ENCODE measurements around the gene KCTD14. TPM values are rescaled to one million over a fixed set of nuclear protein-coding genes. Genes with fewer than 3 reads are reported as not detected.
"Not testable (repeated sequence)": the region's sequence is repeated elsewhere in the genome, so short reads cannot be mapped to it uniquely, and the experiment has no call there.

KCTD14 gene
- polyA plus RNA-seq, 2 of the 4 experiments (the other 2 are of a cell fraction) = 2.7 to 3.2 TPM

DNA sequence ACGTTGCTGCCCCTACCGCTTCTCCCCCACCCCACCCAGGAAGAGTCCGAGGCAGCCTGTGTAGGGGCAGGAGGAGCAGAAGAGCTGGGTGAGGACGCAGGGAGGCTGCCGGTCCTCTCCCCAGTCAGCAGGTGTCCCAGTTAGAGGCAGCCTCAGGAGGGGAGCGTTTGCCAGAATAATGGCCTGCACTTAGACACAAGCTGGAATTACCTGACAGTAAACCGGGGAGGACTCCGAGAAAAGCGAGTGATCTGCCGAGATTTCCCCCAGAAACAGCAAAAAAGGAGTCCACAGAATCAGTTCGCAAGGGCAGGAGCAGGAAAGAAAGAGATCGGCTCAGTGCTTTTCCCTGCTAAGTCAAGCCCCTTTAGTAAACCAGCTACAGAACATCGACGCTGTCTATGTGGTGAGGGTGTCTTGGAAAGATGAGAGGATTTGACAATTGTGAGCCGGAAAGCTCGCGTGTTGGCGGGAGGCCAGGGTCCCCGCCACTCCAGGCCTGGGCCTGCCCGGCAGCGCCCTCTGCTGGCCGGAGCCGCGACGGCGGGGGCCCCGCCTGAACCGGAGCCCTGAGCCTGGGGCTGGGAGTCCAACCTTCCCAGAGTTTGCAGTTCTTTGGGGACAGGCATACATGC is 22.9 kb upstream of the KCTD14 start (continued):
- TF ChIP-seq, protein P1, sequence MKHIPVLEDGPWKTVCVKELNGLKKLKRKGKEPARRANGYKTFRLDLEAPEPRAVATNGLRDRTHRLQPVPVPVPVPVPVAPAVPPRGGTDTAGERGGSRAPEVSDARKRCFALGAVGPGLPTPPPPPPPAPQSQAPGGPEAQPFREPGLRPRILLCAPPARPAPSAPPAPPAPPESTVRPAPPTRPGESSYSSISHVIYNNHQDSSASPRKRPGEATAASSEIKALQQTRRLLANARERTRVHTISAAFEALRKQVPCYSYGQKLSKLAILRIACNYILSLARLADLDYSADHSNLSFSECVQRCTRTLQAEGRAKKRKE (CRISPR knock-in tag; IDR thresholded peaks at IDR 0.05; ENCODE audit: low read depth) = no peak
- no peak for TF ChIP-seq HEYL (CRISPR knock-in tag; IDR thresholded peaks at IDR 0.05)

DNA sequence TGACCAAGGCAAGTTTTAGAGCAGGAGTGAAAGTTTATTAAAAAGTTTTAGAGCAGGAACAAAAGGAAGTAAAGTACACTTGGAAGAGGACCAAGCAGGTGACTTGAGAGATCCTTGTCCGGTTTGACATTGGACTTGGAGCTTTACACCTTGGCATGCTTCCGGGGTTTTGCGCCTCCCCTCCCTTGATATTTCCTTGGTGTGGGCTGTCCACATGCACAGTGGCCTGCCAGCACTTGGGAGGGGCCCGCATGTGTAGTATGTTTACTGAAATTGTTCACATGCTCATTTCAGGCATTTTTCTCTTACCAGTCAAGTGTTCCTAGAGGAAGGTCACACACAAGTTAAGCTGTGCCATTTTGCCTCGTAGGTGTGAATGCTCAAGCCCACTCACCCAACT is 21.6 kb upstream of the KCTD14 start:
- H3K4me1 ChIP-seq = peaks cover 20% of the 10 kb centered on the region
- ATAC-seq (no peak), DNase-seq (ENCODE audit: low read depth in 1 of 2, low spot score in 1 of 2) (no peak), FAIRE-seq (no peak)
- TF ChIP-seq RARB (CRISPR knock-in tag; IDR thresholded peaks at IDR 0.05) (no peak), KDM1A (IDR thresholded peaks at IDR 0.05; ENCODE audit: low read depth) (no peak), EHF (CRISPR knock-in tag; IDR thresholded peaks at IDR 0.05) (no peak), HEYL (CRISPR knock-in tag; IDR thresholded peaks at IDR 0.05) (no peak), NPAS2 (CRISPR knock-in tag; IDR thresholded peaks at IDR 0.05; ENCODE audit: borderline replicate concordance) (no peak), HOXB5 (CRISPR knock-in tag; IDR thresholded peaks at IDR 0.05) (no peak), MAFK (IDR thresholded peaks at IDR 0.05; ENCODE audit: partially characterized antibody) (no peak), RFX5 (IDR thresholded peaks at IDR 0.05) (no peak), NR3C1 (IDR thresholded peaks at IDR 0.05) (no peak), GATA3 (IDR thresholded peaks at IDR 0.05; ENCODE audit: borderline replicate concordance) (no peak), MYC (IDR thresholded peaks at IDR 0.05; ENCODE audit: borderline replicate concordance, low read length) (no peak), ZFP36 (IDR thresholded peaks at IDR 0.05; ENCODE audit: borderline replicate concordance, partially characterized antibody) (no peak)
- TF ChIP-seq, protein P2, sequence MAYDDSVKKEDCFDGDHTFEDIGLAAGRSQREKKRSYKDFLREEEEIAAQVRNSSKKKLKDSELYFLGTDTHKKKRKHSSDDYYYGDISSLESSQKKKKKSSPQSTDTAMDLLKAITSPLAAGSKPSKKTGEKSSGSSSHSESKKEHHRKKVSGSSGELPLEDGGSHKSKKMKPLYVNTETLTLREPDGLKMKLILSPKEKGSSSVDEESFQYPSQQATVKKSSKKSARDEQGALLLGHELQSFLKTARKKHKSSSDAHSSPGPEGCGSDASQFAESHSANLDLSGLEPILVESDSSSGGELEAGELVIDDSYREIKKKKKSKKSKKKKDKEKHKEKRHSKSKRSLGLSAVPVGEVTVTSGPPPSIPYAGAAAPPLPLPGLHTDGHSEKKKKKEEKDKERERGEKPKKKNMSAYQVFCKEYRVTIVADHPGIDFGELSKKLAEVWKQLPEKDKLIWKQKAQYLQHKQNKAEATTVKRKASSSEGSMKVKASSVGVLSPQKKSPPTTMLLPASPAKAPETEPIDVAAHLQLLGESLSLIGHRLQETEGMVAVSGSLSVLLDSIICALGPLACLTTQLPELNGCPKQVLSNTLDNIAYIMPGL (CRISPR knock-in tag; IDR thresholded peaks at IDR 0.05; ENCODE audit: borderline replicate concordance) = no peak
- TF ChIP-seq, protein P3, sequence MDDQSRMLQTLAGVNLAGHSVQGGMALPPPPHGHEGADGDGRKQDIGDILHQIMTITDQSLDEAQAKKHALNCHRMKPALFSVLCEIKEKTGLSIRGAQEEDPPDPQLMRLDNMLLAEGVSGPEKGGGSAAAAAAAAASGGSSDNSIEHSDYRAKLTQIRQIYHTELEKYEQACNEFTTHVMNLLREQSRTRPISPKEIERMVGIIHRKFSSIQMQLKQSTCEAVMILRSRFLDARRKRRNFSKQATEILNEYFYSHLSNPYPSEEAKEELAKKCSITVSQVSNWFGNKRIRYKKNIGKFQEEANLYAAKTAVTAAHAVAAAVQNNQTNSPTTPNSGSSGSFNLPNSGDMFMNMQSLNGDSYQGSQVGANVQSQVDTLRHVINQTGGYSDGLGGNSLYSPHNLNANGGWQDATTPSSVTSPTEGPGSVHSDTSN (IDR thresholded peaks at IDR 0.05) = no peak
- TF ChIP-seq, protein P4, sequence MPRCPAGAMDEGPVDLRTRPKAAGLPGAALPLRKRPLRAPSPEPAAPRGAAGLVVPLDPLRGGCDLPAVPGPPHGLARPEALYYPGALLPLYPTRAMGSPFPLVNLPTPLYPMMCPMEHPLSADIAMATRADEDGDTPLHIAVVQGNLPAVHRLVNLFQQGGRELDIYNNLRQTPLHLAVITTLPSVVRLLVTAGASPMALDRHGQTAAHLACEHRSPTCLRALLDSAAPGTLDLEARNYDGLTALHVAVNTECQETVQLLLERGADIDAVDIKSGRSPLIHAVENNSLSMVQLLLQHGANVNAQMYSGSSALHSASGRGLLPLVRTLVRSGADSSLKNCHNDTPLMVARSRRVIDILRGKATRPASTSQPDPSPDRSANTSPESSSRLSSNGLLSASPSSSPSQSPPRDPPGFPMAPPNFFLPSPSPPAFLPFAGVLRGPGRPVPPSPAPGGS (IDR thresholded peaks at IDR 0.05) = no peak
- H3K4me3 ChIP-seq = no peak overlapping the region
- 68% methylated on average over 5 of the region's 5 CpGs for WGBS (ENCODE audit: missing lambda C conversion rate)
- H3K27ac ChIP-seq = no peak overlapping the region
- H3K4me2 ChIP-seq = no peak overlapping the region
- H3K9me3 ChIP-seq = no peaks in the 10 kb centered on the region
- CTCF ChIA-PET = interaction anchor here (0.5 to 5.9 kb wide), 11 partner anchors 8 to 519 kb away, joined by 3 to 59 read pairs (median 19); partner anchors contain the start of gene THRSP
- POLR2A ChIA-PET = no interaction called here

DNA sequence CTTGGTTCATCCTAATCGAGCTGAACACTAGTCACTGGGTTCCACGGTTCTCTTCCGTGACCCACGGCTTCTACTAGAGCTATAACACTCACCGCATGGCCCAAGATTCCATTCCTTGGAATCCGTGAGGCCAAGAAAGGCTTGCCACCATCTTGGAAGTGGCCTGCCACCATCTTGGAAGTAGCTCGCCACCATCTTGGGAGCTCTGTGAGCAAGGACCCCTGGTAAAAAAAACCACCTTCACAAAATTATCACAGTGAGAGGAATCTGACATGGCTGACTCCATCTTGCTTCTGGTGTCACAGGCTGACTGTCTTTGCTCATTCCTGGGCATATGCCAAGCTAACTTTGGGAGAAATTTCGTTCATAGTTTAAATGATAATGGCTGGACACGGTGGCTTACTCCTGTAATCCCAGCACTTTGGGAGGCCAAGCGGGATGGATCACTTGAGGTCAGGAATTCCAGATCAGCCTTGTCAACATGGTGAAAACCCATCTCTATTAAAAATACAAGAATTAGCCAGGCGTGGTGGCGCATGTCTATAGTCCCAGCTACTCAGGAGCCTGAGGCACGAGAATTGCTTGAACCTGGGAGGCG is 18.9 kb upstream of the KCTD14 start:
- no peaks in the 10 kb centered on the region for H3K9me3 ChIP-seq
- WGBS (ENCODE audit: missing lambda C conversion rate) = 95% methylated on average over 14 of the region's 14 CpGs
- no peak for DNase-seq (ENCODE audit: low read depth in 1 of 2, low spot score in 1 of 2)
- TF ChIP-seq, protein P5, sequence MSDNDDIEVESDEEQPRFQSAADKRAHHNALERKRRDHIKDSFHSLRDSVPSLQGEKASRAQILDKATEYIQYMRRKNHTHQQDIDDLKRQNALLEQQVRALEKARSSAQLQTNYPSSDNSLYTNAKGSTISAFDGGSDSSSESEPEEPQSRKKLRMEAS (IDR thresholded peaks at IDR 0.05) = no peak
- TF ChIP-seq RAD21 (conservative IDR thresholded peaks at IDR 0.05 in 1 of 2, IDR thresholded peaks at IDR 0.05 in 1 of 2) = no peak
- TF ChIP-seq, protein P1 (CRISPR knock-in tag; IDR thresholded peaks at IDR 0.05; ENCODE audit: low read depth) = no peak
- TF ChIP-seq KDM5A (IDR thresholded peaks at IDR 0.05) = no peak
- TF ChIP-seq, protein P6, sequence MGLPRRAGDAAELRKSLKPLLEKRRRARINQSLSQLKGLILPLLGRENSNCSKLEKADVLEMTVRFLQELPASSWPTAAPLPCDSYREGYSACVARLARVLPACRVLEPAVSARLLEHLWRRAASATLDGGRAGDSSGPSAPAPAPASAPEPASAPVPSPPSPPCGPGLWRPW (IDR thresholded peaks at IDR 0.05) = no peak
- no peak for TF ChIP-seq CBX8 (IDR thresholded peaks at IDR 0.05)
- FAIRE-seq = no peak
- CTCF ChIA-PET = interaction anchor here (5.9 kb wide), 1 partner anchor 43 kb away, joined by 47 read pairs; no protein-coding TSS in a partner anchor
- no peak overlapping the region for H3K4me3 ChIP-seq
- H3K4me1 ChIP-seq = peaks cover 36% of the 10 kb centered on the region
- H3K27ac ChIP-seq = no peak overlapping the region
- POLR2A ChIA-PET = no interaction called here
- no peak for ATAC-seq
- H3K4me2 ChIP-seq = no peak overlapping the region

DNA sequence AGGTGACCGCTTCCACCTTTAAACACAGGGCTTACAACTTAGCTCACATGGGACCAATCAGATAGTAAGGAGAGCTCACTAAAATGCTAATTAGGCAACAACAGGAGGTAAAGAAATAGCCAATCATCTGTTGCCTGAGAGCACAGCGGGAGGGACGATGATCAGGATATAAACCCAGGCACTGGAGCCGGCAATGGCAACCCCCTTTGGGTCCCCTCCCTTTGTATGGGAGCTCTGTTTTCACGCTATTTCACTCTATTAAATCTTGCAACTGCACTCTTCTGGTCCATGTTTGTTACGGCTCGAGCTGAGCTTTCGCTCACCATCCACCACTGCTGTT is 18.3 kb upstream of the KCTD14 start:
- H3K4me2 ChIP-seq; DNase-seq (ENCODE audit: low read depth in 1 of 2, low spot score in 1 of 2); ATAC-seq; H3K4me3 ChIP-seq; H3K9me3 ChIP-seq; FAIRE-seq; CTCF ChIA-PET: not testable (repeated sequence)
- H3K4me1 ChIP-seq = peaks cover 42% of the 10 kb centered on the region
- WGBS (ENCODE audit: missing lambda C conversion rate) = 97% methylated on average over 8 of the region's 8 CpGs
- POLR2A ChIA-PET = interaction anchor here (0.7 to 2.0 kb wide), 2 partner anchors 38 to 47 kb away, joined by 3 to 8 read pairs; partner anchors contain the start of genes INTS4 and NDUFC2
- peak overlapping the region in 1 of 2 experiments; percentile 82; a peak in 2 of 6 replicates for H3K27ac ChIP-seq
